Central memory CD8-positive, alpha-beta T cell (primary cell): Measurements from ENCODE around the gene DAZAP1.

ENCODE experiments used
- ATAC-seq: fragments of 150-1000 bp; cut with Tn5 transposase; replicated peaks from 2 replicates; pipeline ENCODE4 v1.10.0; 2022; ENCODE audit warnings: mild to moderate bottlenecking, moderate FRiP score, moderate number of reproducible peaks; ENCODE audit not compliant: poor library complexity, severe bottlenecking; ENCODE audit errors: extremely low read depth
- DNase-seq, 2 donors: peaks; one replicate each; pipeline ENCODE4 v3.0.0; 2021; ENCODE audit warnings: low spot score in 2 of 2
- H3K27ac Mint-ChIP-seq: one replicate; pipeline ENCODE4 v1.8.0; 2022; ENCODE audit warnings: low read depth, mild to moderate bottlenecking, moderate library complexity, mixed read lengths
- H3K27me3 Mint-ChIP-seq: one replicate; pipeline ENCODE4 v1.8.0; 2022; ENCODE audit warnings: mixed read lengths
- H3K36me3 Mint-ChIP-seq: one replicate; pipeline ENCODE4 v1.8.0; 2022; ENCODE audit warnings: mild to moderate bottlenecking, moderate library complexity, mixed read lengths; ENCODE audit not compliant: insufficient read depth
- H3K4me1 Mint-ChIP-seq: one replicate; pipeline ENCODE4 v1.8.0; 2022; ENCODE audit warnings: mixed read lengths
- H3K4me3 Mint-ChIP-seq: one replicate; pipeline ENCODE4 v1.8.0; 2022; ENCODE audit warnings: mild to moderate bottlenecking, moderate library complexity, mixed read lengths
- H3K9me3 Mint-ChIP-seq: one replicate; pipeline ENCODE4 v1.8.0; 2022; ENCODE audit warnings: mixed read lengths

DAZAP1 gene

GRCh38 chr19:1441677-1442438, 34.5 kb downstream of the DAZAP1 start:
- DNase-seq (no peak), ATAC-seq (no peak)
- H3K4me1 Mint-ChIP-seq = peaks cover 28% of the 10 kb centered on the region
- peak overlapping the region; percentile 98 for H3K4me3 Mint-ChIP-seq
- H3K27ac Mint-ChIP-seq = no peak overlapping the region
- H3K9me3 Mint-ChIP-seq = no peaks in the 10 kb centered on the region
- H3K27me3 Mint-ChIP-seq = peaks cover under 1% of the 10 kb centered on the region
- peaks cover 59% of the 10 kb centered on the region for H3K36me3 Mint-ChIP-seq

GRCh38 chr19:1445185-1445931, 38.0 kb downstream of the DAZAP1 start:
- H3K27ac Mint-ChIP-seq = peak overlapping the region; percentile 55
- H3K4me3 Mint-ChIP-seq = peak overlapping the region; percentile 70
- H3K27me3 Mint-ChIP-seq = peaks cover 31% of the 10 kb centered on the region
- DNase-seq (peak; percentile 62 to 74), ATAC-seq (peak; percentile 85)
- peaks cover 48% of the 10 kb centered on the region for H3K36me3 Mint-ChIP-seq
- H3K9me3 Mint-ChIP-seq = no peaks in the 10 kb centered on the region
- H3K4me1 Mint-ChIP-seq = peaks cover 21% of the 10 kb centered on the region

- DNase-seq (no peak), ATAC-seq (no peak)
- peaks cover 40% of the 10 kb centered on the region for H3K36me3 Mint-ChIP-seq
- no peaks in the 10 kb centered on the region for H3K9me3 Mint-ChIP-seq
- no peak overlapping the region for H3K27ac Mint-ChIP-seq
- H3K4me1 Mint-ChIP-seq = peaks cover 24% of the 10 kb centered on the region
- peak overlapping the region; percentile 43 for H3K4me3 Mint-ChIP-seq
- H3K27me3 Mint-ChIP-seq = peaks cover 39% of the 10 kb centered on the region
Measured at GRCh38 chr19:1445932-1446712, 38.7 kb downstream of the DAZAP1 start.

GRCh38 chr19:1446713-1447481, 39.5 kb downstream of the DAZAP1 start:
- Mint-ChIP-seq H3K27me3 (peaks cover 46% of the 10 kb centered on the region), H3K27ac (no peak overlapping the region)

GRCh38 chr19:1447504-1447903, 40.1 kb downstream of the DAZAP1 start:
- Mint-ChIP-seq H3K27me3 (peaks cover 52% of the 10 kb centered on the region), H3K4me1 (peaks cover 23% of the 10 kb centered on the region), H3K27ac (no peak overlapping the region), H3K36me3 (peaks cover 27% of the 10 kb centered on the region), H3K4me3 (peak overlapping the region; percentile 43), H3K9me3 (no peaks in the 10 kb centered on the region)
- DNase-seq (no peak), ATAC-seq (no peak)

More at GRCh38 chr19:1446713-1447481, 39.5 kb downstream of the DAZAP1 start:
- H3K9me3 Mint-ChIP-seq = no peaks in the 10 kb centered on the region
- peaks cover 23% of the 10 kb centered on the region for H3K4me1 Mint-ChIP-seq
- peak overlapping the region; percentile 43 for H3K4me3 Mint-ChIP-seq
- ATAC-seq (no peak), DNase-seq (no peak)
- peaks cover 33% of the 10 kb centered on the region for H3K36me3 Mint-ChIP-seq

- Mint-ChIP-seq H3K27ac (no peak overlapping the region), H3K4me1 (peaks cover 23% of the 10 kb centered on the region), H3K4me3 (peak overlapping the region; percentile 43), H3K9me3 (no peaks in the 10 kb centered on the region), H3K27me3 (peaks cover 56% of the 10 kb centered on the region), H3K36me3 (peaks cover 22% of the 10 kb centered on the region)
- DNase-seq = no peak
- ATAC-seq = no peak
Measured at GRCh38 chr19:1447944-1448343, 40.6 kb downstream of the DAZAP1 start.

GRCh38 chr19:1449467-1450442, 42.4 kb downstream of the DAZAP1 start, which contains the start of gene APC2:
Gene APC2, plus strand, starts transcription at chr19:1450121. Its CDS starts 2,881 bp downstream, at chr19:1453002.
- DNase-seq (no peak), ATAC-seq (no peak)
- Mint-ChIP-seq H3K4me3 (peak within 1 kb of the TSS; percentile 31), H3K27ac (peak within 1 kb of the TSS; percentile 65), H3K4me1 (peaks cover 25% of the 10 kb centered on the region), H3K27me3 (peaks cover 73% of the 10 kb centered on the region), H3K9me3 (no peaks in the 10 kb centered on the region), H3K36me3 (peaks cover 18% of the 10 kb centered on the region)

- Mint-ChIP-seq H3K4me1 (peaks cover 28% of the 10 kb centered on the region), H3K4me3 (peak overlapping the region; percentile 0), H3K9me3 (no peaks in the 10 kb centered on the region), H3K36me3 (peaks cover 16% of the 10 kb centered on the region), H3K27ac (peak overlapping the region; percentile 65), H3K27me3 (peaks cover 86% of the 10 kb centered on the region)
- ATAC-seq (no peak), DNase-seq (no peak)
Measured at GRCh38 chr19:1450735-1451731, 43.6 kb downstream of the DAZAP1 start.

GRCh38 chr19:1451916-1452801, 44.8 kb downstream of the DAZAP1 start:
- ATAC-seq = no peak
- H3K27me3 Mint-ChIP-seq = peaks cover 82% of the 10 kb centered on the region
- H3K9me3 Mint-ChIP-seq = no peaks in the 10 kb centered on the region
- peaks cover 28% of the 10 kb centered on the region for H3K4me1 Mint-ChIP-seq
- H3K36me3 Mint-ChIP-seq = peaks cover 15% of the 10 kb centered on the region
- no peak for DNase-seq
- H3K27ac Mint-ChIP-seq = no peak overlapping the region
- no peak overlapping the region for H3K4me3 Mint-ChIP-seq
